H9 (cell line): ENCODE measurements around the gene ABCC11. TPM values are rescaled to one million over a fixed set of nuclear protein-coding genes. Genes with fewer than 3 reads are reported as not detected.

Experiments used
- DNase-seq: peaks from one replicate; pipeline ENCODE4 v3.0.0-alpha.2; 2017
- H2AFZ ChIP-seq: one replicate; pipeline ENCODE4 v1.6.1; 2013; ENCODE audit warnings: mild to moderate bottlenecking, low read length, control low read depth, moderate library complexity
- H2AK5ac ChIP-seq: 2 replicates; pipeline ENCODE4 v1.6.1; 2013; ENCODE audit warnings: low read length, control low read depth, mixed read lengths; ENCODE audit not compliant: insufficient read length
- H2BK120ac ChIP-seq: one replicate; pipeline ENCODE4 v1.6.1; 2013; ENCODE audit warnings: low read depth, mild to moderate bottlenecking, low read length, control low read depth, inconsistent platforms; ENCODE audit not compliant: poor library complexity, severe bottlenecking
- H2BK12ac ChIP-seq: 2 replicates; pipeline ENCODE4 v1.6.1; 2013; ENCODE audit warnings: low read length, control low read depth, mixed read lengths, low read depth; ENCODE audit not compliant: insufficient read length
- H2BK15ac ChIP-seq: 2 replicates; pipeline ENCODE4 v1.6.1; 2013; ENCODE audit warnings: low read depth, low read length, control low read depth
- H2BK20ac ChIP-seq: one replicate; pipeline ENCODE4 v1.6.1; 2013; ENCODE audit warnings: low read depth, mild to moderate bottlenecking, low read length, control low read depth, inconsistent platforms; ENCODE audit not compliant: poor library complexity, severe bottlenecking
- H2BK5ac ChIP-seq: 2 replicates; pipeline ENCODE4 v1.6.1; 2013; ENCODE audit warnings: low read length, control low read depth, mixed read lengths; ENCODE audit not compliant: insufficient read length
- H3K14ac ChIP-seq: 2 replicates; pipeline ENCODE4 v1.6.1; 2013; ENCODE audit warnings: low read length, control low read depth; ENCODE audit not compliant: insufficient read depth
- H3K18ac ChIP-seq: 2 replicates; pipeline ENCODE4 v1.6.1; 2013; ENCODE audit warnings: low read depth, mild to moderate bottlenecking, mixed read lengths, low read length, control low read depth; ENCODE audit not compliant: insufficient read length
- H3K23ac ChIP-seq: 2 replicates; pipeline ENCODE4 v1.6.1; 2013; ENCODE audit warnings: low read length, control low read depth, mixed read lengths, low read depth; ENCODE audit not compliant: insufficient read length
- H3K23me2 ChIP-seq: 2 replicates; pipeline ENCODE4 v1.6.1; 2013; ENCODE audit warnings: low read depth, mild to moderate bottlenecking, mixed read lengths, low read length, control low read depth; ENCODE audit not compliant: insufficient read length, poor library complexity, severe bottlenecking
- H3K27ac ChIP-seq: 2 replicates; pipeline ENCODE4 v1.5.1; 2013; ENCODE audit warnings: low read length, control low read depth, mixed read lengths, low read depth; ENCODE audit not compliant: insufficient read length
- H3K27me3 ChIP-seq: 2 replicates; pipeline ENCODE4 v1.6.1; 2013; ENCODE audit warnings: low read length, control low read depth, inconsistent platforms; ENCODE audit not compliant: insufficient read depth
- H3K4ac ChIP-seq: 2 replicates; pipeline ENCODE4 v1.6.1; 2013; ENCODE audit warnings: low read depth, mild to moderate bottlenecking, control low read depth, inconsistent platforms, low read length, moderate library complexity
- H3K4me1 ChIP-seq: 2 replicates; pipeline ENCODE4 v1.6.1; 2013; ENCODE audit warnings: low read length, control low read depth, inconsistent platforms; ENCODE audit not compliant: insufficient read depth
- H3K4me2 ChIP-seq: 2 replicates; pipeline ENCODE4 v1.6.1; 2013; ENCODE audit warnings: low read length, control low read depth, mixed read lengths; ENCODE audit not compliant: insufficient read length, insufficient read depth
- H3K56ac ChIP-seq: 2 replicates; pipeline ENCODE4 v1.6.1; 2013; ENCODE audit warnings: low read depth, mild to moderate bottlenecking, mixed read lengths, low read length, control low read depth; ENCODE audit not compliant: insufficient read length
- H3K79me1 ChIP-seq: 2 replicates; pipeline ENCODE4 v1.6.1; 2013; ENCODE audit warnings: low read depth, mild to moderate bottlenecking, moderate library complexity, low read length, control low read depth, inconsistent platforms; ENCODE audit not compliant: insufficient read depth, poor library complexity, severe bottlenecking
- H3K79me2 ChIP-seq: 2 replicates; pipeline ENCODE4 v1.6.1; 2013; ENCODE audit warnings: low read length, control low read depth, inconsistent platforms; ENCODE audit not compliant: insufficient read depth
- H3K9ac ChIP-seq: 2 replicates; pipeline ENCODE4 v1.6.1; 2013; ENCODE audit warnings: low read length, control low read depth, mixed read lengths; ENCODE audit not compliant: insufficient read length; ENCODE audit errors: extremely low read depth
- H3K9me3 ChIP-seq: one replicate; pipeline ENCODE4 v1.6.1; 2013; ENCODE audit warnings: low read depth, low read length, inconsistent platforms; ENCODE audit not compliant: control insufficient read depth
- H3T11ph ChIP-seq: one replicate; pipeline ENCODE4 v1.6.1; 2013; ENCODE audit warnings: mild to moderate bottlenecking, low read length, control low read depth, inconsistent platforms
- H4K20me1 ChIP-seq: one replicate; pipeline ENCODE4 v1.6.1; 2013; ENCODE audit not compliant: control insufficient read depth, insufficient read length, insufficient read depth
- H4K5ac ChIP-seq: 2 replicates; pipeline ENCODE4 v1.6.1; 2013; ENCODE audit warnings: low read depth, mild to moderate bottlenecking, mixed read lengths, low read length, control low read depth; ENCODE audit not compliant: insufficient read length
- H4K8ac ChIP-seq: replicated peaks from 2 replicates; pipeline ENCODE4 v1.6.1; 2013; ENCODE audit warnings: low read length, control low read depth, mixed read lengths, low read depth; ENCODE audit not compliant: insufficient read length
- H4K91ac ChIP-seq: 2 replicates; pipeline ENCODE4 v1.6.1; 2013; ENCODE audit warnings: low read depth, mild to moderate bottlenecking, moderate library complexity, mixed read lengths, low read length, control low read depth; ENCODE audit not compliant: insufficient read length
- H3K27ac Mint-ChIP-seq, 3 experiments: 2 replicates in 2 of 3; 3 replicates in 1 of 3; pipeline ENCODE4 v1.8.0; 2020 to 2021; ENCODE audit warnings: mixed read lengths in 3 of 3, mild to moderate bottlenecking in 1 of 3, moderate library complexity in 1 of 3
- H3K27me3 Mint-ChIP-seq: 2 replicates; pipeline ENCODE4 v1.8.0; 2021; ENCODE audit warnings: low read depth, mild to moderate bottlenecking, moderate library complexity, mixed read lengths
- H3K36me3 Mint-ChIP-seq, 3 experiments: 2 replicates in 2 of 3; 3 replicates in 1 of 3; pipeline ENCODE4 v1.8.0; 2020 to 2021; ENCODE audit warnings: low read depth in 3 of 3, mixed read lengths in 3 of 3; ENCODE audit not compliant: insufficient read depth in 1 of 3
- H3K4me1 Mint-ChIP-seq, 2 experiments: 2 replicates each; pipeline ENCODE4 v1.8.0; 2020; ENCODE audit warnings: mixed read lengths in 2 of 2
- H3K4me3 Mint-ChIP-seq, 2 experiments: 2 replicates in 1 of 2; 3 replicates in 1 of 2; pipeline ENCODE4 v1.8.0; 2020 to 2021; ENCODE audit warnings: mild to moderate bottlenecking in 2 of 2, mixed read lengths in 2 of 2, moderate library complexity in 1 of 2
- H3K9me3 Mint-ChIP-seq, 2 experiments: 2 replicates in 1 of 2; 3 replicates in 1 of 2; pipeline ENCODE4 v1.8.0; 2020; ENCODE audit warnings: mild to moderate bottlenecking in 2 of 2, mixed read lengths in 2 of 2, moderate library complexity in 1 of 2
- WGBS: extraction: QIAGEN DNeasy Blood & Tissue Kit; methylation state at CpG from one replicate; pipeline ENCODE4 v1.1.7; 2013; ENCODE audit warnings: missing lambda C conversion rate, low lambda C conversion rate, mixed read lengths; ENCODE audit not compliant: insufficient read length; ENCODE audit errors: extremely low coverage; 5-methylcytosine and 5-hydroxymethylcytosine counted together
- total RNA-seq: library from RNA; stranded (reverse); gene quantifications from 2 replicates; pipeline ENCODE4 v1.2.1, GENCODE V29; 2021
- TF ChIP-seq, protein P1 (sequence below): fragments of 200-600 bp; sonication (generic); conservative IDR thresholded peaks from 3 replicates; pipeline ENCODE4 v1.8.0; 2021; ENCODE audit warnings: antibody characterized with exemption, mild to moderate bottlenecking

The ABCC11 gene
- total RNA-seq, 1 experiment from 2014 or later: 0.33 TPM

DNA sequence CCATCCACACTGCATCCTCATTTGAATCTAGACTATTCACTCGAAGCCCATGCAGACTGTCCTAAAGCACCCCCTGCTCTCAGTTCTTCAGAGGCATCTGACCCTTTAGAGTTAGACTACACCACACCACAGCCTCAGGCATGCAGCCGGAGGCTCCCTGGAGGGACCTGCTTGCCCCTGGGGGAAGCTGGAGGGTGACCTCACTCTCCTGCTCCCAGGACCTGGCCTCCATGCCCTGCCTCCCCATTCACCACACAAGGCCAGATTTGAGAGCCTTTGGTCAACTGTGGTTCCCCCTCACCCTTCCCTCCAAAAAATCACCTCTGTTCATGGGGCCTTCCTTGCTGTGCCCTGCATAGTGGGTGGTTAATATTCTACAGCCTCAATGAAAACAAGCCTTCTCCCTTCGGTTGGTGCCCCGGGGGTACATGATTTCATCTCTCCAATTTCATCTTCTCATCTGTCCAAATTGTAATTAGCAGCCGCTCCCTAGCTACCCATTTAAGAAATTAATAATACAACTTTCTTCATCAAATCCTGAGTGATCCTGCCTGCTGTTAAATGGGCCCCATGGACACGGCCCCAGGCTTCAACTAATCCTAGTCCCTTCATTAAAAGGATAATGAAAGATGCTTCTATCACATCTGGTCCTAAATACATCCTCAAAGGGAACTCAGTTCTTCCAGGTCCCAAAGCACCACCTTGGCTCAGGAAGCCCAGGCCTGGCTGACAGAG, 116.0 kb downstream of the ABCC11 start:
- H2BK120ac ChIP-seq: no peak overlapping the region

More for the DNA sequence above, 116.0 kb downstream of the ABCC11 start:
- no peak overlapping the region for H4K5ac ChIP-seq
- no CpG with 5 or more reads among the region's 6 CpGs for WGBS
- H3K23ac ChIP-seq: no peak overlapping the region
- no peaks in the 10 kb centered on the region for H3K79me1 ChIP-seq
- TF ChIP-seq, protein P1, sequence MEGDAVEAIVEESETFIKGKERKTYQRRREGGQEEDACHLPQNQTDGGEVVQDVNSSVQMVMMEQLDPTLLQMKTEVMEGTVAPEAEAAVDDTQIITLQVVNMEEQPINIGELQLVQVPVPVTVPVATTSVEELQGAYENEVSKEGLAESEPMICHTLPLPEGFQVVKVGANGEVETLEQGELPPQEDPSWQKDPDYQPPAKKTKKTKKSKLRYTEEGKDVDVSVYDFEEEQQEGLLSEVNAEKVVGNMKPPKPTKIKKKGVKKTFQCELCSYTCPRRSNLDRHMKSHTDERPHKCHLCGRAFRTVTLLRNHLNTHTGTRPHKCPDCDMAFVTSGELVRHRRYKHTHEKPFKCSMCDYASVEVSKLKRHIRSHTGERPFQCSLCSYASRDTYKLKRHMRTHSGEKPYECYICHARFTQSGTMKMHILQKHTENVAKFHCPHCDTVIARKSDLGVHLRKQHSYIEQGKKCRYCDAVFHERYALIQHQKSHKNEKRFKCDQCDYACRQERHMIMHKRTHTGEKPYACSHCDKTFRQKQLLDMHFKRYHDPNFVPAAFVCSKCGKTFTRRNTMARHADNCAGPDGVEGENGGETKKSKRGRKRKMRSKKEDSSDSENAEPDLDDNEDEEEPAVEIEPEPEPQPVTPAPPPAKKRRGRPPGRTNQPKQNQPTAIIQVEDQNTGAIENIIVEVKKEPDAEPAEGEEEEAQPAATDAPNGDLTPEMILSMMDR: no peak
- no peaks in the 10 kb centered on the region for H3K79me2 ChIP-seq
- no peak overlapping the region for H3K27ac Mint-ChIP-seq
- H3K4me1 ChIP-seq: peaks cover 2% of the 10 kb centered on the region; the same call in 1 of the 2 replicates
- H4K20me1 ChIP-seq: no peaks in the 10 kb centered on the region
- H3K9me3 Mint-ChIP-seq: no peaks in the 10 kb centered on the region; a peak in 1 of 5 replicates
- H3K4me2 ChIP-seq: no peak overlapping the region
- H3K9me3 ChIP-seq: no peaks in the 10 kb centered on the region
- no peak for DNase-seq
- H3K4ac ChIP-seq: no peak overlapping the region
- H3K23me2 ChIP-seq: no peaks in the 10 kb centered on the region
- no peak overlapping the region for H2BK15ac ChIP-seq
- H3K4me1 Mint-ChIP-seq: peaks cover 6 to 9% of the 10 kb centered on the region in 2 experiments
- H4K8ac ChIP-seq: no peak overlapping the region
- no peak overlapping the region for H2BK20ac ChIP-seq
- no peak overlapping the region for H3K4me3 Mint-ChIP-seq
- no peak overlapping the region for H2AK5ac ChIP-seq
- no peak overlapping the region for H3K9ac ChIP-seq
- H3K18ac ChIP-seq: no peak overlapping the region
- no peaks in the 10 kb centered on the region for H3K27me3 ChIP-seq
- no peak overlapping the region for H4K91ac ChIP-seq
- H3K14ac ChIP-seq: no peak overlapping the region
- H2AFZ ChIP-seq: no peak overlapping the region
- no peak overlapping the region for H2BK12ac ChIP-seq
- H2BK5ac ChIP-seq: no peak overlapping the region
- no peaks in the 10 kb centered on the region for H3K36me3 Mint-ChIP-seq
- H3K27me3 Mint-ChIP-seq: no peaks in the 10 kb centered on the region; the same call in none of the 2 replicates
- H3T11ph ChIP-seq: no peak overlapping the region
- no peak overlapping the region for H3K27ac ChIP-seq
- H3K56ac ChIP-seq: no peak overlapping the region
